ENCODE data around the gene TRAK2. TPM values are rescaled to one million over a fixed set of nuclear protein-coding genes. Genes with fewer than 3 reads are reported as not detected.

The TRAK2 gene
- total and polyA plus RNA-seq, 2 of the 13 experiments (the other 11 are each of a cell fraction or from before 2014, with no cell fraction given), result 7.7 to 21.0 TPM

- TF ChIP-seq ZHX2 (IDR thresholded peaks at IDR 0.05; ENCODE audit: low read depth) (peak; percentile 96), ZHX2 (CRISPR knock-in tag; IDR thresholded peaks at IDR 0.05; ENCODE audit: borderline replicate concordance) (peak; percentile 94; the same call in 1 of the 2 replicates), ZNF414 (CRISPR knock-in tag; IDR thresholded peaks at IDR 0.05) (peak; percentile 98), NR0B2 (CRISPR knock-in tag; IDR thresholded peaks at IDR 0.05) (peak; percentile 85), ZXDC (CRISPR knock-in tag; IDR thresholded peaks at IDR 0.05) (peak; percentile 97), RXRA (CRISPR knock-in tag; IDR thresholded peaks at IDR 0.05) (peak; percentile 93), NR2C2 (CRISPR knock-in tag; IDR thresholded peaks at IDR 0.05; ENCODE audit: borderline replicate concordance) (peak; percentile 97), ZNF557 (CRISPR knock-in tag; IDR thresholded peaks at IDR 0.05) (peak; percentile 18; the same call in 1 of the 2 replicates), GLMP (CRISPR knock-in tag; IDR thresholded peaks at IDR 0.05; ENCODE audit: borderline replicate concordance) (no peak), CEBPZ (IDR thresholded peaks at IDR 0.05; ENCODE audit: low read length) (no peak), ZNF235 (CRISPR knock-in tag; IDR thresholded peaks at IDR 0.05; ENCODE audit: borderline replicate concordance) (peak; percentile 8; the same call in 1 of the 2 replicates)
These were observed at the start of gene TRAK2, which contains the start of gene STRADB (continued) for GRCh38 chr2:201451292-201452057.

All from HepG2 (cell line).